Measurements from ENCODE around the gene IRAK2.

GRCh38 chr3:10291641-10292040 is 126.9 kb downstream of the IRAK2 start:
- TF ChIP-seq CTCF (IDR thresholded peaks at IDR 0.05) (no peak), POLR2AphosphoS5 (IDR thresholded peaks at IDR 0.05) (no peak), EP300 (IDR thresholded peaks at IDR 0.05) (no peak)

All from stomach (tissue), 4 donors.